ENCODE results near the gene PARP14. TPM values are rescaled to one million over a fixed set of nuclear protein-coding genes. Genes with fewer than 3 reads are reported as not detected.

The PARP14 gene
- total RNA-seq, 2 donors from 2014 or later, result 46.8 to 47.8 TPM

DNA sequence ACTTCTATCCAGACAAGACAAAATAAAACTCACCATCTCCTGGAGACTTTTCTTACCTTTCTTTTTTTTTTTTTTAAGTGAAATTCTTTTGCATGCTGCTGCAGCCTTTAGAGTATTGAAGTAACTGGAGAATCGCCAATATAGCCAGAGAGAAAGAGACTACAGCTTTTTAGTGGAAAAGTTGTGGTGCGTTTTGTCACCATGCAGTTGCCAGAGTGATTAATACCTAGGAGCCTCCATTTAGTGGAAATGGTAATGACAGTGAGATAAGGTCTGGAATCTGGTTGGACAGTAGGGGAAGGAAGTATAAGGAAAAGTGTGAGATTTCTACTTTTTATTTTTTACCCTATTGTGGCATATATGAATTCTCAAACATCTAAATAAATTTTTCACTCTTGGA, 18.1 kb upstream of the PARP14 start:
- H3K4me3 Mint-ChIP-seq, result no peak overlapping the region
- H3K4me1 Mint-ChIP-seq, result peaks cover 2% of the 10 kb centered on the region
- H3K9me3 ChIP-seq (ENCODE audit: control insufficient read depth, low read length, poor library complexity, severe bottlenecking), result no peaks in the 10 kb centered on the region
- no peaks in the 10 kb centered on the region for H3K27me3 Mint-ChIP-seq
- H3K27ac Mint-ChIP-seq, result no peak overlapping the region
- DNase-seq (no peak), ATAC-seq (no peak)
- H3K36me3 Mint-ChIP-seq (ENCODE audit: low read depth), result no peaks in the 10 kb centered on the region

DNA sequence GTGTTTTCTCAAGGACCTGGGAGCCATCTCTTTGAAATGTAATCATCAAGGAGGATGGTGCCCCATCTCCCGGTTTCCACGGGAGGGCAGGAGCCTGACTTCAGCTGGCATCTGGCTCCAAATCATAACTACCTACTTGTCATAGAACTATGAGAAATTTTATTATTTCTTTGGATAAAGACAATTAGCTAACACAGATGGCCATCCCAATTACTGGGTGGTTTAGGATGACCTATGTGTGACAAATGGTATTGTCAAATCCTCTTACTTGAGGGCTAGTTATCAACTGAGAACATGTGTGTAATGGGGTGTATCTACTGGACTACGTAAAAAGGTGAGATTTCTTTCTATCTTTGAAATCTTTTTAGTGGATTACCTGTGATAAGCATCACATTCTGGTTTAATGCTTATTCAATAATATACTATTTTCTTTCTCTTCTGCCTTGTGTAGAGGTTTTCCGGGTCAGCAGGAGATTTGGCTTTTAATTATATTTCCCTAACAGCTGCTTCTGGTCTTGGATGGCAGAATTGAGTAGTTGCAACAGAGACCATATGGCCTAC, 15.3 kb upstream of the PARP14 start:
- H3K9me3 ChIP-seq (ENCODE audit: control insufficient read depth, low read length, poor library complexity, severe bottlenecking), result no peaks in the 10 kb centered on the region
- H3K4me3 Mint-ChIP-seq, result no peak overlapping the region
- H3K4me1 Mint-ChIP-seq, result no peaks in the 10 kb centered on the region
- no peak for ATAC-seq
- no peak for DNase-seq
- H3K36me3 Mint-ChIP-seq (ENCODE audit: low read depth), result no peaks in the 10 kb centered on the region
- H3K27me3 Mint-ChIP-seq, result no peaks in the 10 kb centered on the region
- H3K27ac Mint-ChIP-seq, result no peak overlapping the region

DNA sequence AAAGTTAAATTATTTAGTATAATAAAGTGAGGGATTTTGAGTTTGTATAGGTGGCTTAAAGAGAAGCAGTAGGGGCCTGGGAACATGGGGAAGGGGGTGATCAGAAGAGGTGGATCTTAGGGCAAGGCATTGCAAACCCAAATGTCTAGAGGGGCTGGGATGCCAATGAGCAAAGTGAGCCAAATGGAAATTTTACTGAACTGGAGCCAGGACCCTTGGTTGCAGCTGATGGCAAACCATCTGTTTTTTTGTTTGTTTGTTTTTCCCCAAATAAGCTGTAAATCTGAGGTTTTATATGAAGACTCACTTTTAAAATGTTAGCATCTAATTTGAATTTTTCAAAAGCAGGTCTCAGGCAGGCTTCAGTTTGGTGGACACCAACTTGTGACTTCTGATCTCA, 14.8 kb upstream of the PARP14 start:
- H3K27me3 Mint-ChIP-seq, result no peaks in the 10 kb centered on the region
- H3K9me3 ChIP-seq (ENCODE audit: control insufficient read depth, low read length, poor library complexity, severe bottlenecking), result no peaks in the 10 kb centered on the region
- no peak overlapping the region for H3K27ac Mint-ChIP-seq
- DNase-seq (no peak), ATAC-seq (no peak)
- no peak overlapping the region for H3K4me3 Mint-ChIP-seq
- no peaks in the 10 kb centered on the region for H3K4me1 Mint-ChIP-seq
- H3K36me3 Mint-ChIP-seq (ENCODE audit: low read depth), result no peaks in the 10 kb centered on the region

DNA sequence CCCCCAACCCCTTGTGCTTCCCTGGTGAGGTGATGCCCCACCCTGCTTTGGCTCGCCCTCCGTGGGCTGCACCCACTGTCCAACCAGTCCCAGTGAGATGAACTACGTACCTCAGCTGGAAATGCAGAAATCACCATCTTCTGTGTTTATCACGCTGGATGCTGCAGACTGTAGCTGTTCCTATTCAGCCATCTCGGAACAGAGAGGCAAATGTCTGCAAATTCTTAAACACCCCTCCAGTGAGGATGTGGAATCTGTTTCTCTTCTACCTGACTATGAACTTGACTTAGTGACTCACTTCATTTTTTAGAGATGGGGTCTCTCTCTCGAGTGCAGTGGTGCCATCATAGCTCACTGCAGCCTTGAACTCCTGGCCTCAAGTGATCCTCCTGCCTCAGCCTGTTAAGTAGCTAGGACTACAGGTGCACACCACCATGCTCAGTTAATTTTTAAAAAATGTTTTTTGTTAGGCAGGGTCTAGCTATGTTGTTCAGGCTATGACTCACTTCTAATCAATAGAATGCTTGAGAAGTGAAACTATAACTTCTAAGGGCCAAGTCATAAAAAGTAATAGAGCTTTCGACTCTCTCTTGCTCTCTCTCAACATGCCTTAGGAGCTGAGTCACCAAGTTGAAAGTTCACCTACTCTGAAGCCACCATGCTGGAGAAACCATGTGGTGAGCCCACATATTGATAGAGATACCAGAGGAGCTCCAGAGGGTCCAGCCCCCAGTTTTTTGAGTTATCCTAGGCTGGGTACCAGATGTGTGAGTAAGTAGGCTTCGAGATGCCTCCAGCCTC, 11.5 kb upstream of the PARP14 start:
- no peak overlapping the region for H3K4me3 Mint-ChIP-seq
- H3K27me3 Mint-ChIP-seq, result no peaks in the 10 kb centered on the region
- H3K36me3 Mint-ChIP-seq (ENCODE audit: low read depth), result no peaks in the 10 kb centered on the region
- H3K27ac Mint-ChIP-seq, result no peak overlapping the region
- no peak for ATAC-seq
- no peak for DNase-seq
- H3K4me1 Mint-ChIP-seq, result no peaks in the 10 kb centered on the region
- H3K9me3 ChIP-seq (ENCODE audit: control insufficient read depth, low read length, poor library complexity, severe bottlenecking), result no peaks in the 10 kb centered on the region

DNA sequence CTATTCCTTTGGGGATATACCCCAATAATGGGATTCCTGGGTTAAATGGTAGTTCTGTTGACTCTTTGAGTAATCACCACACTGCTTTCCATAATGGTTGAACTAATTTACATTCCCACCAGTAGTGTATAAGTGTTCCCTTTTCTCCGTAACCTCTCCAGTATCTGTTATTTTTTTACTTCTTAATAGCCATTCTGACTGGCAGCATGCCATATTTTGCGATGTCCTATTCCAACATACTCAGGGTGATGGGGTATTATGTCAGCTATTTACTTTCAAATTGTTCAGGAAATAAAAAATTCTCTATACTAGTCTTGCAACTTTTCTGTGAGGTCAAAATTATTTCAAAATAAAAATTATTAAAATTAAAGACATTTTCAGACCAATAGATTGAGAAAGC, 9.1 kb upstream of the PARP14 start:
- Mint-ChIP-seq H3K4me3 (no peak overlapping the region), H3K27ac (no peak overlapping the region)

DNA sequence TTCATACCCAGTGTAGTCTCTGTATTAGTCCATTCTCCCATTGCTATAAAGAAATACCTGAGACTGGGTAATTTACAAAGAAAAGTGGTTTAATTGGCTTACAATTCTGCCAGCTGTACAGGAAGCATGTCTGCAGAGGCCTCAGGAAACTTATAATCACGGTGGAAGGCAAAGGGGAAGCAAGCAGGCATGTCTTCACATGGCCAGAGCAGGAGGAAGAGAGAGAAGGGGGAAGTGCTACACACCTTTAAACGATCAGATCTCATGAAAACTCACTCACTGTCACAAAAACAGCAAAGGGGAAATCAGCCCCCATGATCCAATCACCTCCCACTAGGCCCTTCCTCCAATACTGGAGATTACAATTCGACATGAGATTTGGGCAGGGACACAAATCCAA, 6.3 kb upstream of the PARP14 start:
- H3K4me1 Mint-ChIP-seq, result peaks cover 11% of the 10 kb centered on the region
- H3K27ac Mint-ChIP-seq, result no peak overlapping the region
- H3K36me3 Mint-ChIP-seq (ENCODE audit: low read depth), result no peaks in the 10 kb centered on the region
- H3K4me3 Mint-ChIP-seq, result no peak overlapping the region
- no peaks in the 10 kb centered on the region for H3K27me3 Mint-ChIP-seq
- ATAC-seq (no peak), DNase-seq (no peak)
- H3K9me3 ChIP-seq (ENCODE audit: control insufficient read depth, low read length, poor library complexity, severe bottlenecking), result no peaks in the 10 kb centered on the region

More for the DNA sequence above, 9.1 kb upstream of the PARP14 start:
- no peaks in the 10 kb centered on the region for H3K36me3 Mint-ChIP-seq (ENCODE audit: low read depth)
- ATAC-seq, result no peak
- H3K9me3 ChIP-seq (ENCODE audit: control insufficient read depth, low read length, poor library complexity, severe bottlenecking), result no peaks in the 10 kb centered on the region
- H3K4me1 Mint-ChIP-seq, result no peaks in the 10 kb centered on the region
- DNase-seq, result no peak
- H3K27me3 Mint-ChIP-seq, result no peaks in the 10 kb centered on the region

DNA sequence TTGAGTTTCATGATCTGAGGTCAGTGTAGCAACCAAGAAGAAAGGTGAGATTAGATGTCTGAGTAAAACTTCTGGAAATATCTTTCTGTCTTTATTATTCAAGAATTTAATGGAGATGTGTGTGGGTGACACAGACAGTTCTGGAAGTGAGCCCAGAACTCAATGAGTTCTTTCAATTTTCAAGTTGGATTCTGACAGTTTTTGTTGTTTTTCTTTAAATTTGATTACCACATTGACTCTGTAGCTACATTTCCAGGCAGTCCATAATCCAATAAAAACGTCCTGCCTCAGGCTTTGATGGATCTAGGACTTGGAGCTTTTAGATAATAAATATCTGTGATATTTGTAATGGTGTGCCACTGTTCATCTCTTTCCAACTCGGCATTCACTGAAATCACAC, 3.9 kb upstream of the PARP14 start:
- ATAC-seq (no peak), DNase-seq (no peak)
- no peaks in the 10 kb centered on the region for H3K9me3 ChIP-seq (ENCODE audit: control insufficient read depth, low read length, poor library complexity, severe bottlenecking)
- H3K4me1 Mint-ChIP-seq, result peaks cover 31% of the 10 kb centered on the region
- no peak overlapping the region for H3K27ac Mint-ChIP-seq
- H3K4me3 Mint-ChIP-seq, result no peak overlapping the region
- H3K27me3 Mint-ChIP-seq, result no peaks in the 10 kb centered on the region
- H3K36me3 Mint-ChIP-seq (ENCODE audit: low read depth), result peaks cover 5% of the 10 kb centered on the region

DNA sequence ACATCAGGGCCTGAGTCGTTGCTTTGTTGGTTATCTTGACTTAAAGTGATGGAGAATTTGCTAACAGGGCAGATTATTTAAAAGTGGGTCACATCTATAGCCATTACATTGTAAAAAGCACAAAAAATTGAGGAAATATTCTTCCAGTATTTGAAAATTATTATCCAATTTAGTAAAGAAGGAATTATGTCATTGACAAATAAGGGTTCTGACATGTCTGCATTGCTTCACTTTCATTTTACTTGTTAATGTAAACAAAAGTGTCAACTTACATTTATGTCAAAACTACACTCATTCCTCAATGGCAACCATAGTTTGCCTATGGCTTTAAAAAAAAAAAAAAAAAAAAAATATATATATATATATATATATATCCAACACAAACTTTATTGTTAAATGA, 3.4 kb upstream of the PARP14 start:
- no peak overlapping the region for H3K27ac Mint-ChIP-seq
- peaks cover 5% of the 10 kb centered on the region for H3K36me3 Mint-ChIP-seq (ENCODE audit: low read depth)
- peaks cover 34% of the 10 kb centered on the region for H3K4me1 Mint-ChIP-seq
- H3K27me3 Mint-ChIP-seq, result no peaks in the 10 kb centered on the region
- DNase-seq (no peak), ATAC-seq (no peak)
- H3K9me3 ChIP-seq (ENCODE audit: control insufficient read depth, low read length, poor library complexity, severe bottlenecking), result no peaks in the 10 kb centered on the region
- H3K4me3 Mint-ChIP-seq, result no peak overlapping the region

DNA sequence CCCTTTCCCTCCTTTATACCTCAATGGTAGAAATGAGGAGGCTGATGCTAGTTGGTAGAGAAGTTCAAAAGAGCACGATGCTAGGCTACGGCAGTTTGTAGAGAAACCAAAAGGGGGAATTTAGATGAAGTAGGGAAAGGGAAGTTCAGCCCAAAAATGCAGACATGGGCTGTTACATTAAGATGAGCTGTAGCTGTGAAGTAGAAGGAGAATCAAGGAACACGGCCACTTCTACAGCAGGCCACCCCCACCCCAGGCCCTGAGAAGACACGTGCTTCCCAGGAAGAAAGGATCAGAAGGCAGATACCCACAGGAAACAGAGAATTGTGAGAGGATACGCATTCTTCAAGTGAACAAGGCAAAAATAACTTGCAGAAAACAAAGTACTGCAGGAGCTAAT, 2.1 kb upstream of the PARP14 start:
- DNase-seq (no peak), ATAC-seq (no peak)
- H3K9me3 ChIP-seq (ENCODE audit: control insufficient read depth, low read length, poor library complexity, severe bottlenecking), result no peaks in the 10 kb centered on the region
- Mint-ChIP-seq H3K27me3 (no peaks in the 10 kb centered on the region), H3K27ac (peak overlapping the region; percentile 53), H3K4me1 (peaks cover 44% of the 10 kb centered on the region), H3K4me3 (peak overlapping the region; percentile 43), H3K36me3 (ENCODE audit: low read depth) (peaks cover 5% of the 10 kb centered on the region)

DNA sequence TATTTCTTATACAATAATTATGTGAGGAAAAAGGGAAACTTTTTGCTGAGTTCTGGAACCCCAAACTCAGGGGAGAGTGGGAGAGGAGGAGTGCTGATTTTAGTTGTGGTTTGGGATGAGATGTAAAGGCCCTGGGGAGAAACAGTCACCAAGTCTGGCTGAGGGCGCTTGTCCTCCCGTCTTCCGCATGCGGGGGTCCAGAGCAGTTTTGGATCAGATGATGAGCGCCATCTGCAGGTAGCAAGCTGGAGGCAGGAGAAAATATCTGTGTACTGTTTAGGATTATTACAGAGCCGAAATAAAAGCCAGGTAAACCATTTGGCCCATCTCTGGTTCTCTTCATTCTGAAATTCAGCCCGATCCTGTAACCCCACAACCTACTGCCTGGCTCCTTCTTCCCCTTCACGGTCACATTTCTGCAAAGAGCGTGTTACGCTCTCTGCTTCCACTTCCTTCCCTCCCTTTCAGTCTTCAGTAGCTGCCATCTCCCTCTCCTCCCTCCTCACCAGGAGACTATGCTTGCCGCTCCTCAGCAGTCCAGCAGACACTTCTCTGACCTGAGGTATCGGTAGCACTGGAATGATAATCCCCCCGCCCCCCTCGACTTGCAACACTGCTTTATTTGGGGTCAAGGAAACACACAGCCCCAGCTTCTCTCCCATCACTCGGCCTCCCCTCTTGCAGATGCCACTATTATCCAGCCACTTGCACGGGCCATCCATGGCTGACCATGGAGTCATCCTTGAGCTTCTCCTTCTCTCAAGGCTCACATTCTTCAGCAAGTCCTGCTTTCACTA, 1.4 kb upstream of the PARP14 start:
- no peaks in the 10 kb centered on the region for H3K9me3 ChIP-seq (ENCODE audit: control insufficient read depth, low read length, poor library complexity, severe bottlenecking)
- Mint-ChIP-seq H3K36me3 (ENCODE audit: low read depth) (peaks cover 5% of the 10 kb centered on the region), H3K27me3 (no peaks in the 10 kb centered on the region), H3K27ac (peak overlapping the region; percentile 99), H3K4me3 (peak overlapping the region; percentile 99), H3K4me1 (peaks cover 49% of the 10 kb centered on the region)
- peak; percentile 66 for ATAC-seq
- DNase-seq, result peak; percentile 59 to 72 (median 71)

DNA sequence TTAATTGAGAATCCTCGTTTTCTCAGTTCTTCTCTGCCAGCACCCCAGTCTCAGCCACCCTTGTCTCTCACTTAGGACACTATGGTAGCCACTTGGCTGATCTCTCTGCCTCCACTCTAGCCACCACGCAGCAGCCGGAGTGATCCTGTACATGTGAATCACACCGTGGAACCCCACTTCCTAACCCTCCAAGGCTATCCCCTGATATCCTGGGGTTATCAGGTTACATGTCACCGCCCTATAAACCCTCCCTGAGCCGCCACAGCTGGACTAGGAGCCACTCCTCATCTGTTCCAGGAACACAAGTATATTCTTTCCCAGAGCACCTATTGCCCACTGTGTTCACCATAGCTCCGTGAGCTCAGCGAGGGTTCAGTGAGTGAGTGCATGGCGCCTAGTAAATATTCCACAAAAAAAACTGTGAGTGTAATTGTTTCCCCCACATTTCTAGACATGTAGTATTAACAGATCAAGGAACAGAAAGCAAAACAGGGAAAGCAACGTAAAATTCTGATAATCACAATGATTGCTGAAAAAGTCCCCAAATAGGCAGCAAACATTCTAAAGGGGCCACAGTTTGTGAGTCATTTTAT, 661 bp upstream of the PARP14 start:
- H3K27ac Mint-ChIP-seq, result peak overlapping the region; percentile 99
- DNase-seq (no peak), ATAC-seq (peak; percentile 3)
- peaks cover 52% of the 10 kb centered on the region for H3K4me1 Mint-ChIP-seq
- peaks cover 5% of the 10 kb centered on the region for H3K36me3 Mint-ChIP-seq (ENCODE audit: low read depth)
- H3K9me3 ChIP-seq (ENCODE audit: control insufficient read depth, low read length, poor library complexity, severe bottlenecking), result no peaks in the 10 kb centered on the region
- peak overlapping the region; percentile 99 for H3K4me3 Mint-ChIP-seq
- no peaks in the 10 kb centered on the region for H3K27me3 Mint-ChIP-seq

DNA sequence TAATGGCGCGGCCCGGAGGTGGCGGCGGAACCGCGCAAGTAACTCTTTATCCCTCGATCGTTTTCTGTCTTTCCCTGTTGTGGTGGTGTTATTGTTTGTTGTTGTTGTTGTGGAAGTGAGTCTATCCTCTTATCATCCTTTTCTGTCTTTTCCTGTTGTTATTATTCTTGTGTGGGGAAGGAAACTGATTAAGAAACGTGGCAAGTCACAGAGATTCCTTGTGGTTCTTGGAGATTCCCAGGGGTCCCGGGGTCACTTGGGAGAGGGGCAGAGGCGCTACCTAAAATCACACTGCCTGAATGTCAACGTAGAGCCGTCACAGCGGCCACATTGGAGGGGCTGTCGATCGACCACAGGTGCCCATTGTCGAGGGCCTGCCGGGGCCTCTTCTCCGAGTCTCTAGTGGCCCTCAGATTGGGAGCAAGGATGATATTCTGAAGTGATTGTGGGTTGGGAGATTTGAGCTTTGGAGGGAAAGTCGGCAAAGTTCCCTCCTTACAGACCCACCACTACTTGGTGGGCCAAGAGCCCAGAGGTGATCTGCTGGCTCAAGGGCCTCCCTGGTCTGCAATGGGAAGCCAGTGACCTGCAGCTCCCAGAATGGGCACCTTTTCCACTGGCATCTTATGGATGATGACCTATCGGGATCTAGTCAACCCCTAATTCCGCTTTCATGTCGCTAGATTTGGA, 790 bp downstream of the PARP14 start:
- Mint-ChIP-seq H3K27ac (peak overlapping the region; percentile 99), H3K36me3 (ENCODE audit: low read depth) (peaks cover 8% of the 10 kb centered on the region), H3K27me3 (no peaks in the 10 kb centered on the region), H3K4me3 (peak overlapping the region; percentile 99), H3K4me1 (peaks cover 56% of the 10 kb centered on the region)
- no peaks in the 10 kb centered on the region for H3K9me3 ChIP-seq (ENCODE audit: control insufficient read depth, low read length, poor library complexity, severe bottlenecking)
- DNase-seq (no peak), ATAC-seq (no peak)

DNA sequence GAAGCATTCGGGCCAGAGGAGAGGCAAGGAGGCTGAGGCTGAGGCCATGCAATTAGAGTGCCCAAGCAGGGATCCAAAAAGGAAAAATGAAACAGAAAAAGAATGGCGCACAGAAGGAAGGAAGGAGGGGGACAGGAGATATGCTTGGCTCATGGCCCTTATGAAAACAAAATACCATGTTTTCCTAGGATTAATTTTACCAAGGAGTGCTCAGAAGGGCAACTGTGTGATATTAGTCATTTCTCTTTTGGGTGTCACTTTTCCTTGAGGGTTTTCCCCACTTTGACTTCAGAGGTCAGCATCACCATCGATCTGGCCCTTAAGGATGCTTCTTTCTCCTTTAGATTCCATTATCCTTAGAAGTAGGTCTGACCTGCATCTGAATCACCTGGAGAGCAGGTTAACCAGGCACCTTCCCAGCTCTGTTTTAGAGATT, 1.4 kb downstream of the PARP14 start:
- Mint-ChIP-seq H3K36me3 (ENCODE audit: low read depth) (peaks cover 9% of the 10 kb centered on the region), H3K4me3 (peak overlapping the region; percentile 99), H3K27me3 (no peaks in the 10 kb centered on the region), H3K27ac (peak overlapping the region; percentile 99), H3K4me1 (peaks cover 62% of the 10 kb centered on the region)
- H3K9me3 ChIP-seq (ENCODE audit: control insufficient read depth, low read length, poor library complexity, severe bottlenecking), result no peaks in the 10 kb centered on the region
- DNase-seq (no peak), ATAC-seq (no peak)
